ENCODE measurements around the gene LRRC1. TPM values are rescaled to one million over a fixed set of nuclear protein-coding genes. Genes with fewer than 3 reads are reported as not detected.

LRRC1 gene
- total RNA-seq, 1 experiment from 2014 or later, result 30.4 TPM

DNA sequence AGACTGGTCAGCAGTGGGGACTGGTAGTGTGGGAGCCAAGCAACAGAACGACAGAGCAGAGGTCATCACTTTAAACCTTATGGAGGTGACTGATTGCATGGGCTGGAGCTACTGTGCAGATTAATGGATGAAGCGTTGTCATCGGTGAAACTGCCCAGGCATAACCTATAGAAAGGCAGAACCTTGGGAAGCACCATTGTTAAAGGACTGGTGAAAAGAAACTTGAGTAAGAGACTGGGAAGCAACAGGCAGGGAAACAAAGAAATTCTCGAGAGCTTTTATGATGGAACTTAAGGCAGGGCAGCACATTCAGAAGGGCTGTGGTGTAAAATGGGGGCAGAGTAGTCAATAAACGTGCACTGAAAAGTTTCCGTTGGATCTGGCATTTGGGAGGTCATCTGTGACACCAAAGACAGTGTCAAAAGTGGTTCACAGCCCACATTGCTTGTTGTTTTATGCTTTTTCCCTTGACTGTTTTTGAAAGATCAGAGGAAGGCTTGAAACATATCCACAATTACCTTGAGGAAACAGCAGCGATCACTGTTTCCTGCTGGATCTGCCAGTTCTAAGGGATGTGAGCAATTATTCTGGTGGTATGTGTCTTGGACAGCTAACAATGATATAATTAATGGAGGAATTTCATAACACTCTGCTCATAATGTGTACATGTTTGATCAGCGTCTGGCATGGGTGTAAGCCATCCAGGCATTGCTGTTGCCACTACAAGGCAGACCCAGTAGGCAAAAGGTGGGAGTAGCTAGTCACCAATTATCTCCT is 62.7 kb downstream of the LRRC1 start:
- in situ Hi-C loops (cut with HindIII; ENCODE audit: low pct_unique_long_range_greater_than_20kb, low sequenced_read_pairs), result no loop called here
- no peak for DNase-seq (ENCODE audit: low read depth, low spot score)

DNA sequence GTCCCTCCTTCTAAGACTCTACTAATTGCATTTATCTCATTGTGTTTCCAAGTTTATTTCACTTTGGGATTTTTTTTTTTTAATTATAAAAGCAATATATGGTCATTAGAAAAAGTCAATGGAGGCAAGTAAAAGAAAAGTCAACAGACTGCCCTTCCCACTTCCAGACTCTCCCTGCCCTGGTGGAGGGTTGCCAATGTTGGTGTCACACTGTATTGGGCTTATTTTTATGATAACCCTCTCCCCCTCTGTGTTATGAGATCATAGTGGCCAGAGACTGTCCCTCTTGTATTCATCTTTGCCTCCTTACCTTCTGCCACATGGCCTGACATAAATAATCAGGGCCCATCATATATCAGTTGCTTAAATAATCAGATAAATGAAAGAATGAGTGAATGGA is 63.4 kb downstream of the LRRC1 start:
- in situ Hi-C loops (cut with HindIII; ENCODE audit: low pct_unique_long_range_greater_than_20kb, low sequenced_read_pairs), result no loop called here
- no peak for DNase-seq (ENCODE audit: low read depth, low spot score)

DNA sequence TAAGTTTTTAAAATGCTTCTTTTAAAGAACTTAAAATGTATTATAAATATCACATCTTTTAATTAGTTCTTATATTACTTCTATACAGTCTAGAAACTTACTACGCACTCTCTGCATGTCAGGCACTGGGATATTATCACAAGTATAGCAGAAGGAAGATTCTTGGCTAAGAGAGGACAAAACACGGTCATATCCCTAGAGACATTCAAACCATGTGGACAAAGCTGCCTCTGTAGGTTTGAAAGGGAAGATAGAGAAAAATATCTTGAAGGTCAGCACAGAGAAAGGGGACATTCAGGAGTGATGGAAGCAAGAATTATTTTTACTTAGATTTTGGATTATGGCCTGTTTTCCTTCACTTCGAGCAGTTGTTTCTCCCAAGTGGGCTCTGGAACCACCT is 64.1 kb downstream of the LRRC1 start:
- in situ Hi-C loops (cut with HindIII; ENCODE audit: low pct_unique_long_range_greater_than_20kb, low sequenced_read_pairs), result no loop called here
- DNase-seq (ENCODE audit: low read depth, low spot score), result peak; percentile 93

DNA sequence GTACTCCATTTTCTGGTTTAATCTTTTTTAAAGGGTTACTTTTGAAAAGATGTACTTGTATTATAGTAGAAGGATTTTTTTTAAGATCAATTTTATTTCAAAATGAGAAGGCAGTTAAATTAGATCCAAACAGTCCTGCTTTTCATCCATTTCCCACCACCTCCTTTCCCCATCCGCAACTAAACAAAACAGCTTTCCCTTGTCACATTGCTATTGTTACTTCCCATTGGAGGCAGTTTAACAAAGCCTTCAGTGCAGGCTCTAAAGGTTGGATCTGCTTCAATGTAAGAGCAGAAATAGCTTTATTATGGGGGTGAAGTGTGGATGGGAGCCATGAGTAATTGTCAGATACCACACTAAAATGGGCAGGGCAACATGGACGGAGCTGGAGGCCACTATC is 65.7 kb downstream of the LRRC1 start:
- no peak for DNase-seq (ENCODE audit: low read depth, low spot score)

DNA sequence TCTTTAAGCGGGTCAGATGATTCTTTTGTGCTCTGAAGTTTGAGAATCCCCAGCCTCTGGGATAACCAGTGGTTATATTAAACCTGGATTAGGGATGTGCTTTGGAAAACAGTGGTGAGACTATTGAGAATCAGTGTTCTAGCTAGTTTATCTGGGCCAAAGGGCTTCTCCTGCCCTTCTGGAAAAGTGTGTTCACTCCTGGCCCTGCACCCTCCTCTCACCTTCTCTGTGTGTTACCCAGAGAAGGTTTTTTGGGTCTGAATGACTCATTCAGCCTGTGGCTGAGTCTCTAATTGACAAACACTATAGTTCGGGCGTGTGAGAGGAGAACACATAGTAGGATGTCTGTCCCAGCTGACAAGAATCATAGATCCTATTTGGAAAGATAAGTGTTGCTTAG is 66.7 kb downstream of the LRRC1 start:
- no peak for DNase-seq (ENCODE audit: low read depth, low spot score)
- in situ Hi-C loops (cut with HindIII; ENCODE audit: low pct_unique_long_range_greater_than_20kb, low sequenced_read_pairs), result no loop called here

More for the DNA sequence above, 65.7 kb downstream of the LRRC1 start:
- in situ Hi-C loops (cut with HindIII; ENCODE audit: low pct_unique_long_range_greater_than_20kb, low sequenced_read_pairs), result no loop called here

DNA sequence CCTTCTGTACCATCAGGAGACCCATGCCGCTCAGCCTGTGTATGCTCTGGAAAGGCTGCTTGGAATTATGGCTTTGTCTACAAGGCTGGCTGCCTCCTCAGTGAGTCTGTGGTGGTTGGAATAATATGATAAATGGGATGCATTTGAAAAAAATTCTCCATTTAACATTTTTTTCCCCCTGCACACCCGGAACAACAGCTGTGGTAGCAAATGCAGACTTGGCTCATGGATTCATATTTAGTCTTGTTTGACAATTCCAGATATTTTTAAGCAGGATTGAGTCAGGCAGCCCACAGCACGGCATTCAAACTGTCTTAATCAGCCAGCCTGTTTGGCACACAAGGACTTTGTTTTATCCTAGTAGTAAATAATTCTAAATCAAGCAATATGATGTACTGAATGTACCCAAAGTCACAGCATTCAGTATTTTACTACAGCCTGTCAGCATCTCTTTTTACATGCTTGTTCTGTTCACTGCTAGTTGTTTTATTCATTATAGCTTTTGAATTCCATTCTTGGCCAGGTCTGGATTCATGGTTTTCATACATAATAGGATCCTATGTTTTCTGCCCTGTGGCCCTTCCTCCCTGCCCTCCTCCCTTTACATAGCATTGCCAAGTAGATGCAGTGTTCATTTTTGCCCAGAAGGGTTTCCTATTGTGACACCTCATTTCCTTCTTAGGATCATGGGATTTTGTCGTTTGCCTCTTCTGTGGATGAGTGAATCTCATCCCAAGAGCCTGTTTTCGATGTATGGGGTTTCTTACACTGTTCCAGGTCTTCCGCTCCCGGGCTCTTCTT is 68.1 kb downstream of the LRRC1 start:
- peak; percentile 97 for DNase-seq (ENCODE audit: low read depth, low spot score)

DNA sequence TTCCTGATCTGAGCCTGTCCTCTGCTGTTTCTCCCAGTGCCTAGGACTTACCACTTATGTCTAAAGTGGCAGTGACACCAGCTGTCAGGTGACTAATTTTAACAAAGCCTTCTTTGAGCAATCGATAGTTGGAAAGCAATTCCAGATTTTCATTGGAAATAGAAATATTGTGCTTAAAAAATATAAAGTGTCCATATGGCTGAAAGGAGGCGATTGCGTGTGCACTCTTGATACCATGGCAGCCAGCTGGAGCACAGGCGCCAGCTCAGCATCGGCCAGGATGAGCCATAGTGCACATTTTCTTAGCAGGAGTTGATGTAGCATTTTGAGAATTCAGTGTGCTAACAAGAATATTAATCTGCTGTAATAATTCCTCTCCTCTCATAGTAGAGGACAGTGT is 70.0 kb downstream of the LRRC1 start:
- no peak for DNase-seq (ENCODE audit: low read depth, low spot score)
- in situ Hi-C loops (cut with HindIII; ENCODE audit: low pct_unique_long_range_greater_than_20kb, low sequenced_read_pairs), result no loop called here

More for the DNA sequence above, 68.1 kb downstream of the LRRC1 start:
- in situ Hi-C loops (cut with HindIII; ENCODE audit: low pct_unique_long_range_greater_than_20kb, low sequenced_read_pairs), result no loop called here

DNA sequence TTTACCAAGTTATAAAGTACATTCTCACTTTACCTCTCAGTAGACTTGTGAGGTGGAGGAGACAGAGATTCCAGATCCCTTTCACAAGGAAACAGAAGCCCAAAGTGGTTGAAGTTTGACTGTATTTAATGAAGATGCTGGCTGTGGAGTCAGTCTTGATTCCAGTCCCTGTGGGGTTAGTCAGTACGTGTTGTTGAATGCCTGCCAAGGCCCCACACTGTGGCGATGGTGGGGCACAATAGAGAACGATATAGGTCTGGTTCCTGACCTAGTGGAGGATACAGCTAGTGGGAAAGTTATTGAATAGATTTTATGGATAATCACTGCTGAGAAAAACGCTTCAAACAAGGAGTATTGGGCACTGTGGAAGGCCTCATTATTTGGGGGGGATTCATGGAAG is 71.4 kb downstream of the LRRC1 start:
- in situ Hi-C loops (cut with HindIII; ENCODE audit: low pct_unique_long_range_greater_than_20kb, low sequenced_read_pairs), result no loop called here
- DNase-seq (ENCODE audit: low read depth, low spot score), result no peak

DNA sequence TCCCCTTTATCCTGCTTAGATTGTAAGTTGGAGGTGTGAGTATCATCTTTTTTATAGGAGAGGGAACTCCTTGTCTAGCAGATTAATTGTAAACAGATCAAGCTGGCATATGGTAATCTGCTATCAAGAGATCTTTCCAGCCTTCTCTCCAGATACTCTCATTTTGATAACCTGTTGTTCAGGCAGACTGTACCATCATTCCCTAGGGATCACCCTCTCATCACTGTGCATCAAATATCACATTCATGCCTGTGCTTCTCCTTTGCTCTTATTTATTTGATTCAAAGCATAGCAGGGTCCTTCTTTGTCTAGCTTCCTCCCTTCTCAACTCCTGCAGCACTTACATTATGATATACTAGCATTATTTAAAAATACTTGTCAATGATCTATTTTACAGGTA is 73.8 kb downstream of the LRRC1 start:
- in situ Hi-C loops (cut with HindIII; ENCODE audit: low pct_unique_long_range_greater_than_20kb, low sequenced_read_pairs), result no loop called here
- no peak for DNase-seq (ENCODE audit: low read depth, low spot score)

DNA sequence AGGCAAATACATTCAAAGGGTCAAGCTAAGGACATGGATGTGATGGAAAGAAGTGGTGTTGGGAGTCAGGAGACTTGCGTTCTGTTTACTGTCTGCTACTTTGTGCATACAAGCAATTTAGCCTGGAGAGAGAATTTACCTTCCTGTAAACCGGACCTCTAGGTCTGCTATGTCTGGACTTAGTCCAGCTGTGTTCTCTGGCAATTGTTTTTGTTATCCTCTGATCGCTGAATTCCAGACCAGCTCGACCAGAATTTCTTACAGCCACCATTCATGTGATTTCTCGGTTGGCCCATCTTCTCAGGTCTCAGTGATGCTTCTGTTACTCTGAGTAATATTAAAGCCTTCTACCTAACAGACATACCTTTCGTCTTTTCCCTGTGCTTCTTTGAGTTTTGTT is 75.2 kb downstream of the LRRC1 start:
- in situ Hi-C loops (cut with HindIII; ENCODE audit: low pct_unique_long_range_greater_than_20kb, low sequenced_read_pairs), result no loop called here
- no peak for DNase-seq (ENCODE audit: low read depth, low spot score)

DNA sequence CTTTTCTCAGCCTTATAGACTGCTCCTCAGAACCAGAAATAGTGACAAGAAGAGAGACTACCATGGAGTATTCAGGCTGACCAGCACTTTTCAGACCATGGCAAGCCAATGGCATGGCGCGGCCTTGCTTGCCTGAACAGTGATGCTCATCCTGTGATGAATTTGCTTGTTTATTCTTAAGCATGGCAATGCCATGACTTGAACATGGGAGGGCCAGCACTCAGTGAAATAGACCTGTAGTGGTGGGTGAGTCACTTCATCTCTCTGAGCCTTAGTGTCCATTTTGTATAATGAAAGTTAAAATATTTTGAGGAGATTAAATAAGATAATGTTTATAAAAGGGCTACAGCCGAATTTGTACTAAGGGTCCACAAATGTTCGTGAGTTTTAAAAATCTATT is 79.1 kb downstream of the LRRC1 start:
- DNase-seq (ENCODE audit: low read depth, low spot score), result no peak
- in situ Hi-C loops (cut with HindIII; ENCODE audit: low pct_unique_long_range_greater_than_20kb, low sequenced_read_pairs), result no loop called here

DNA sequence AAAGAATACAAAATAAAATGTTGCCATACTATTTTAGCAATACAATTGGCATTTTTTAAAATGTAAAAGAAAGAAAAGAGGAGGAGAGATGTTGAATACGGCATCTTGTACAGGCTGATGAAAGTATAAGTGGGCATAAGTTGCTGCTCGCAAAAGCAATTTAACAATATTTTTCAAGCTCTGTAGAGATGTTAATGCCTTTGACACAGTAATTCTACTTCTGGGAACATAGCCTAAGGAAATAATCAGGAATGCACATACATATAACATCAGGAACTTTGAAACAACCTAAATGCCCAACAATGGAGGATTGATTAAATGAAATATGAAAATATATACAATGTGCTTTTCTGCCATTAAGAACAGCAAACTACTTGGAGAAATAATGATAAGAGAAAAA is 80.2 kb downstream of the LRRC1 start:
- in situ Hi-C loops (cut with HindIII; ENCODE audit: low pct_unique_long_range_greater_than_20kb, low sequenced_read_pairs), result no loop called here
- no peak for DNase-seq (ENCODE audit: low read depth, low spot score)

DNA sequence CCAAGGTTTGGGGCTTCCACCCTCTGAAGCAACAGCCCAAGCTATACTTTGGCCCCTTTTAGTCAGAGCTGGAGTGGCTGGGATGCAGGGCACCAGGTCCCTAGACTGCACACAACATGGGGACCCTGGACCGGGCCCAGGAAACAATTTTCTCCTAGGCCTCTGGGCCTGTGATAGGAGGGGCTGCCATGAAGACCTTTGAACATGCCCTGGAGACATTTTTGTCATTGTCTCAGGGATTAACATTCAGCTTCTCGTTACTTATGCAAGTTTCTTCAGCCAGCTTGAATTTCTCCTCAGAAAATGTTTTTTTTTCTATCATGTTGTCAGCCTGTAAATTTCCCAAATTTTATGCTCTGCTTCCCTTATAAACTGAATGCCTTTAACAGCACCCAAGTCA is 82.3 kb downstream of the LRRC1 start:
- in situ Hi-C loops (cut with HindIII; ENCODE audit: low pct_unique_long_range_greater_than_20kb, low sequenced_read_pairs), result no loop called here
- DNase-seq (ENCODE audit: low read depth, low spot score), result no peak

DNA sequence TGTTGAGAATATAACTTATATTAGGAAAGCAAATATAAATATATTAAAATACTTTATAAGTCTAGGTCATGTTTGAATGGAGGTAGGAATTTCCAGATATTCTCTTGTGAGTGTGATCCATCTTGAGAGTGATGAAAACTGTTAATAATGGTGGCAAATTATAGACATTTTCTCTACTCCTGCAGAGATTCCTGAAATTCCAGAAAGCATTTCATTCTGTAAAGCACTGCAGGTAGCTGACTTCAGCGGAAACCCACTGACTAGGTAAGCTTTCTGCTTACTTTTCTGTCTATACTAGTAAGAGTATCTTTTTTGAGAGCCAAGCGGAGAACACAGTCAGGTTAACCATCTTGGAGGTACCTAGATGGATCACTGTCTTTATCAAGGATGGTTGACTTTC is 84.0 kb downstream of the LRRC1 start:
- DNase-seq (ENCODE audit: low read depth, low spot score), result no peak
- in situ Hi-C loops (cut with HindIII; ENCODE audit: low pct_unique_long_range_greater_than_20kb, low sequenced_read_pairs), result no loop called here

DNA sequence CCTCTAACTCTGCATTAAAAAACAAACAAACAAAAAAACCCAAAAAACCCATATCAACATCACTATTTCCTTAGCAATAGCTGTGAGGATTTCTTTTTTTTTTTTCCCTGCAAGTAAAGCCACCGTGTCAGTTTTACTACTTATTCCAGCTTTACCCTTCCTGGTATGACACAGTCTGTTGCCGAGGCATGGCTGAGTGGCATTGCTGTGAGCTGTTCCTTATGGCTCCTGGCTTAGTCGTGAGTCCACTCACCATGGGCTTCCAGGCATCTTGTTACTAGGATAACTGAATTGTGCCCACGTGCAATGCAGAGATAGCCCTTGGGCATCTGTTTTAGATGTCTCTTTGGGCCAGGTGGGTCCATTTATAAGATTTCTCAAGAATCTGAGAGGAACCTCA is 84.8 kb downstream of the LRRC1 start:
- no peak for DNase-seq (ENCODE audit: low read depth, low spot score)
- in situ Hi-C loops (cut with HindIII; ENCODE audit: low pct_unique_long_range_greater_than_20kb, low sequenced_read_pairs), result no loop called here

DNA sequence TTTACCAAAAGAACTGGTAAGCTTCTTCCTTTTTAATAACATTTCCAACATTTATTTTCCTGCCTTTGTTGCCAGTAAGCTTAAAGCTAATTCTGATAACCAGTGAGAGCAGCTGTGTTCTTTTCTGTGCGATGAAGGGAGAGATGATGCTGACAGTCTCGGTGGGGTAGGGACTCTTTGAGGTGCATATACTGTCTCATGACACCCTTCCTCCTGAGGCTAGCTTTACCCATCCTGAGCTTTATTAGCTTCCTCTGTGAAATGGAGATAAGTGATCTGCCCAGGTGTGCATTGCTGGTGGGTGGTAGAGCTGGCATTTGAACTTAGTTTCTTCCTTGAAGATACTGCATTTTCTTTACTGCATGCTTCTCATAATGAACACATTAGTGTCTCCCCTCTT is 92.5 kb downstream of the LRRC1 start:
- in situ Hi-C loops (cut with HindIII; ENCODE audit: low pct_unique_long_range_greater_than_20kb, low sequenced_read_pairs), result no loop called here
- DNase-seq (ENCODE audit: low read depth, low spot score), result no peak

DNA sequence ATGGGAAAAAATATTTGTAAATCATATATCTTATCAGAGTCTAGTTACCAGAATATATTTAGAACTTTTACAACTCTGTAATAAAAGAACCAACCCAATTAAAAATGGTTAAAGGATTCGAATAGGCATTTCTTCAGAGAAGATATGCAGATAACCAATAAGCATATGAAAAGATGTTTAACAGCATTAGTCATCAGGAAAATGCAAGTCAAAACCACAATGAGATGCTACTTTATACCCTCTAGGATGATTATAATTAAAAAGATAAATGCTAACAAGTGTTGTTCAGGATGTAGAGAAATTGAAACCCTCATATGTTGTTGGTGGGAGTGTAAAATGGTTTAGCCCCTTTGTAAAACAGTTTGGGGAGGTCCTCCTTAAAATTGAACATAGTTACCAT is 94.1 kb downstream of the LRRC1 start:
- in situ Hi-C loops (cut with HindIII; ENCODE audit: low pct_unique_long_range_greater_than_20kb, low sequenced_read_pairs), result no loop called here
- no peak for DNase-seq (ENCODE audit: low read depth, low spot score)

DNA sequence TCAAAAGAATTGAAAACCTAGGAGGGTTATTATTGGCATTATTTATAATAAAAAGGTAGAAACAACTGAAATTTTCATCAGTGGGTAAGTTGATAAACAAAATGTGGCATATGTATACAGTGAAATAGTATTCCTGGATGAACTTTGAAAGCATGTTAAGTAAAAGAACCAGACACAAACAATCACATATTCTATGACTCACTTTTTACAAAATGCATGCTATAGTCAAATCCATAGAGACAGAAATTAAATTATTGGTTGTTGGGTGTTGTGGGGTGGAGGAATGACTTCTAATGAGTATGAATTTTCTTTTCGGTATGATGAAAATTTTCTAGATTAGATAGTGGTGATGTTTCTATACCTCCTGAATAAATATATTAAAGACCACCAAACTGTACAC is 94.6 kb downstream of the LRRC1 start:
- DNase-seq (ENCODE audit: low read depth, low spot score), result no peak
- in situ Hi-C loops (cut with HindIII; ENCODE audit: low pct_unique_long_range_greater_than_20kb, low sequenced_read_pairs), result no loop called here

DNA sequence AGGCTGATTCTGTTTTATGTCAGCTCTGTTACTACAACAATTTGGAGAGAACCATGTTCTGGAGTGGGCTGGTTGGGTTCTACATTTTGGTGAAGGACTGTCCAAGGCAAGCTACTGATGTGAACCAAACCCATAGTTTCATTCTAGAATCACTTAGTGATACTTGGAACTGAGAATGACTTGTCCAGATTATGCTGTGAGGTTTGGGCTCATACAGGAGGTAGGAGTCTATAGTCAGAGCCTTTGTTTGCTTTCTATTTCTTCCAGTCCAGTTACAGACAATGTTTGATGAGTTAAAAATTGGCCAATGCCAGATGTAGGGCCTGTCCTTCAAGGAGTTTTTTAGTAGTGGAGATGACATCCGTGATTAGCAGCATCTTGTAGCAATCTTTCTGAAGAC is 97.9 kb downstream of the LRRC1 start:
- in situ Hi-C loops (cut with HindIII; ENCODE audit: low pct_unique_long_range_greater_than_20kb, low sequenced_read_pairs), result no loop called here

More for the DNA sequence above, 97.9 kb downstream of the LRRC1 start:
- DNase-seq (ENCODE audit: low read depth, low spot score), result no peak

Data from SK-MEL-5 (cell line).